OCI-LY7 (cell line): ENCODE measurements around the gene KSR1. TPM values are rescaled to one million over a fixed set of nuclear protein-coding genes. Genes with fewer than 3 reads are reported as not detected.
A peak's percentile ranks its signal among the peaks of the same experiment; 100 is the strongest.
"Not testable (repeated sequence)": the region's sequence is repeated elsewhere in the genome, so short reads cannot be mapped to it uniquely, and the experiment has no call there.

ENCODE experiments used
- BruUV-seq: library from RNA; stranded (reverse); fragments of 400-500 nt; replicated peaks from 2 replicates; lab custom pipeline; 2021; lab: Mats Ljungman, UMichigan
- CTCF ChIA-PET: fragments of 300-600 bp; sonication (Branson Sonifier 250); formaldehyde crosslinking; loops from one replicate; lab custom pipeline; 2022; ENCODE audit warnings: antibody characterized with exemption; ENCODE audit not compliant: unreplicated experiment; lab: Charles Lee
- POLR2A ChIA-PET: fragments of 300-600 bp; sonication (Branson Sonifier 250); formaldehyde crosslinking; loops from one replicate; lab custom pipeline; 2022; ENCODE audit warnings: antibody characterized with exemption; lab: Charles Lee
- DNase-seq: peaks from one replicate; pipeline ENCODE4 v3.0.0-alpha.2; 2015; ENCODE audit warnings: low spot score
- H2AFZ ChIP-seq: fragments of 200-600 bp; sonication (generic), shearing (Covaris generic); 2 replicates; pipeline ENCODE4 v1.6.1; 2014; ENCODE audit warnings: mild to moderate bottlenecking, antibody characterized with exemption, low read length, moderate library complexity
- H3K27ac ChIP-seq: fragments of 200-600 bp; sonication (generic); 2 replicates; pipeline ENCODE4 v1.5.1; 2014; ENCODE audit warnings: mixed run types, low read depth, mild to moderate bottlenecking, moderate library complexity, low read length, inconsistent platforms; ENCODE audit not compliant: poor library complexity, severe bottlenecking
- H3K36me3 ChIP-seq: fragments of 200-600 bp; sonication (generic); 2 replicates; pipeline ENCODE4 v1.6.1; 2014; ENCODE audit warnings: mild to moderate bottlenecking, antibody characterized with exemption, low read length, moderate library complexity, mixed read lengths; ENCODE audit not compliant: insufficient read depth
- H3K4me1 ChIP-seq: fragments of 200-600 bp; sonication (generic); 2 replicates; pipeline ENCODE4 v1.5.1; 2014; ENCODE audit warnings: mild to moderate bottlenecking, low read length; ENCODE audit not compliant: insufficient read depth, poor library complexity, severe bottlenecking
- H3K4me2 ChIP-seq: fragments of 200-600 bp; sonication (generic); 2 replicates; pipeline ENCODE4 v1.6.1; 2014; ENCODE audit warnings: mild to moderate bottlenecking, low read length
- H3K4me3 ChIP-seq: fragments of 200-600 bp; sonication (generic); 2 replicates; pipeline ENCODE4 v1.5.1; 2014; ENCODE audit warnings: mild to moderate bottlenecking, low read depth, low read length; ENCODE audit not compliant: poor library complexity, severe bottlenecking
- H3K79me2 ChIP-seq: fragments of 200-600 bp; sonication (generic); 2 replicates; pipeline ENCODE4 v1.6.1; 2016; ENCODE audit warnings: low read depth, mild to moderate bottlenecking, low read length, moderate library complexity, mixed read lengths; ENCODE audit not compliant: insufficient read depth
- H3K9me2 ChIP-seq: fragments of 200-600 bp; sonication (generic); 2 replicates; pipeline ENCODE4 v1.6.1; 2016; ENCODE audit warnings: mild to moderate bottlenecking, low read length, mixed read lengths; ENCODE audit not compliant: insufficient read depth
- H3K9me3 ChIP-seq: fragments of 200-600 bp; sonication (generic); 2 replicates; pipeline ENCODE4 v1.6.1; 2014; ENCODE audit warnings: mild to moderate bottlenecking, mixed run types, low read length, mixed read lengths
- H4K20me1 ChIP-seq: fragments of 200-600 bp; sonication (generic); 2 replicates; pipeline ENCODE4 v1.6.1; 2014; ENCODE audit warnings: mild to moderate bottlenecking, antibody characterized with exemption, low read length, moderate library complexity, mixed read lengths; ENCODE audit not compliant: insufficient read depth
- CTCF ChIP-seq: fragments of 200-600 bp; sonication (generic); conservative IDR thresholded peaks from 2 replicates; pipeline ENCODE4 v1.5.1; 2014; ENCODE audit warnings: mild to moderate bottlenecking, antibody characterized with exemption, low read length, moderate library complexity, mixed read lengths
- EZH2phosphoT487 ChIP-seq: fragments of 200-600 bp; sonication (generic); IDR thresholded peaks from 2 replicates; pipeline ENCODE4 v1.6.1; 2018; ENCODE audit warnings: low read depth, borderline replicate concordance, mild to moderate bottlenecking, mixed run types, antibody characterized with exemption, low read length, moderate library complexity, mixed read lengths
- intact Hi-C: fragments of 100-400 bp; cut with micrococcal nuclease; formaldehyde crosslinking; loops from one replicate; pipeline ENCODE4 v1.10.0; 2022; ENCODE audit not compliant: unreplicated experiment
- total RNA-seq, 2 experiments: library from RNA; depleted of rRNA in 1 of 2; stranded (reverse); fragments of >200 nt in 1 of 2; shearing (Covaris generic) in 1 of 2; gene quantifications; 2 replicates each; pipeline ENCODE4 v1.2.3, GENCODE V29; 2014 to 2022

KSR1 gene
- total RNA-seq, 2 experiments from 2014 or later = 2.2 to 4.1 TPM

GRCh38 chr17:27462149-27462548, 5.9 kb downstream of the KSR1 start:
- intact Hi-C loops = no loop called here
- Histone ChIP-seq H2AFZ (no peak overlapping the region), H3K4me3 (no peak overlapping the region), H4K20me1 (no peaks in the 10 kb centered on the region; the same call in 1 of the 2 replicates), H3K9me3 (no peaks in the 10 kb centered on the region), H3K9me2 (no peaks in the 10 kb centered on the region), H3K79me2 (no peaks in the 10 kb centered on the region), H3K4me1 (peaks cover 17% of the 10 kb centered on the region), H3K27ac (no peak overlapping the region), H3K36me3 (no peaks in the 10 kb centered on the region), H3K4me2 (no peak overlapping the region)
- ChIA-PET CTCF (no interaction called here), POLR2A (no interaction called here)
- TF ChIP-seq EZH2phosphoT487 (no peak), CTCF (no peak)
- no TSS peak for BruUV-seq
- DNase-seq = no peak

GRCh38 chr17:27462714-27463113, 6.5 kb downstream of the KSR1 start:
- H2AFZ ChIP-seq = no peak overlapping the region
- CTCF ChIA-PET = no interaction called here
- no peaks in the 10 kb centered on the region for H3K9me2 ChIP-seq
- BruUV-seq = no TSS peak
- no peak overlapping the region for H3K27ac ChIP-seq
- H3K9me3 ChIP-seq = no peaks in the 10 kb centered on the region
- no peaks in the 10 kb centered on the region; the same call in 1 of the 2 replicates for H4K20me1 ChIP-seq
- H3K4me1 ChIP-seq = peaks cover 15% of the 10 kb centered on the region
- no peaks in the 10 kb centered on the region for H3K36me3 ChIP-seq
- no peaks in the 10 kb centered on the region for H3K79me2 ChIP-seq
- H3K4me2 ChIP-seq = no peak overlapping the region
- no peak overlapping the region for H3K4me3 ChIP-seq
- no peak for DNase-seq
- intact Hi-C loops = no loop called here
- TF ChIP-seq CTCF (no peak), EZH2phosphoT487 (no peak)
- POLR2A ChIA-PET = no interaction called here

GRCh38 chr17:27463235-27463677, 7.0 kb downstream of the KSR1 start:
- POLR2A ChIA-PET = no interaction called here
- CTCF ChIA-PET = no interaction called here
- no peaks in the 10 kb centered on the region for H3K79me2 ChIP-seq

GRCh38 chr17:27464019-27464418, 7.8 kb downstream of the KSR1 start:
- H3K9me2 ChIP-seq, CTCF ChIA-PET, H3K9me3 ChIP-seq, H3K4me3 ChIP-seq, H2AFZ ChIP-seq, H3K4me2 ChIP-seq, POLR2A ChIA-PET, H3K36me3 ChIP-seq, H3K79me2 ChIP-seq, intact Hi-C loops, H3K27ac ChIP-seq, BruUV-seq, H4K20me1 ChIP-seq, DNase-seq: not testable (repeated sequence)
- peaks cover 15% of the 10 kb centered on the region for H3K4me1 ChIP-seq

More at GRCh38 chr17:27463235-27463677, 7.0 kb downstream of the KSR1 start:
- no peaks in the 10 kb centered on the region; the same call in 1 of the 2 replicates for H4K20me1 ChIP-seq
- no TSS peak for BruUV-seq
- no peak overlapping the region for H2AFZ ChIP-seq
- no peak overlapping the region for H3K4me3 ChIP-seq
- intact Hi-C loops = no loop called here
- H3K27ac ChIP-seq = no peak overlapping the region
- H3K9me3 ChIP-seq = no peaks in the 10 kb centered on the region
- peak; percentile 9 for DNase-seq
- H3K4me2 ChIP-seq = no peak overlapping the region
- H3K36me3 ChIP-seq = no peaks in the 10 kb centered on the region
- peaks cover 15% of the 10 kb centered on the region for H3K4me1 ChIP-seq
- TF ChIP-seq CTCF = no peak
- no peak for TF ChIP-seq EZH2phosphoT487
- H3K9me2 ChIP-seq = no peaks in the 10 kb centered on the region
